BJ (cell line): ENCODE results near the gene LDLRAD4. TPM values are rescaled to one million over a fixed set of nuclear protein-coding genes. Genes with fewer than 3 reads are reported as not detected.

Experiments
- CTCF ChIA-PET: fragments of 350-600 bp; formaldehyde crosslinking; extraction: SDS; loops from one replicate; lab custom pipeline; 2021; ENCODE audit warnings: antibody characterized with exemption, inconsistent platforms; lab: Yijun Ruan, JAX
- POLR2A ChIA-PET: fragments of 300-600 bp; sonication (Branson Sonifier 250); formaldehyde crosslinking; extraction: SDS; loops from one replicate; lab custom pipeline; 2021; ENCODE audit warnings: antibody characterized with exemption; lab: Charles Lee
- DNase-seq: peaks from one replicate; pipeline ENCODE4 v3.0.0-alpha.2; 2011; ENCODE audit warnings: low read depth
- H3K27me3 ChIP-seq: 2 replicates; pipeline ENCODE4 v1.6.0; 2011; ENCODE audit warnings: low read length; ENCODE audit not compliant: control insufficient read depth, insufficient read depth
- H3K36me3 ChIP-seq: 2 replicates; pipeline ENCODE4 v1.5.1; 2011; ENCODE audit warnings: low read length; ENCODE audit not compliant: control insufficient read depth, insufficient read depth
- H3K4me3 ChIP-seq: 2 replicates; pipeline ENCODE4 v1.5.1; 2011; ENCODE audit warnings: low read depth, mild to moderate bottlenecking, control low read depth, low read length
- CTCF ChIP-seq: IDR thresholded peaks from 2 replicates; pipeline ENCODE4 v1.5.1; 2011; ENCODE audit warnings: low read depth, mild to moderate bottlenecking, control low read depth, inconsistent platforms, low read length, moderate library complexity; ENCODE audit not compliant: insufficient read depth
- polyA plus RNA-seq: library from polyadenylated mRNA; depleted of rRNA; stranded (reverse); fragments of >200 nt; gene quantifications from 2 replicates; pipeline ENCODE4 v1.2.3, GENCODE V29; 2011

LDLRAD4 gene
- polyA plus RNA-seq, 1 experiment = not detected

GRCh38 chr18:13265911-13266217, 47.3 kb downstream of the LDLRAD4 start:
- DNase-seq = no peak
- no peak for TF ChIP-seq CTCF
- Histone ChIP-seq H3K4me3 (no peak overlapping the region), H3K27me3 (no peaks in the 10 kb centered on the region), H3K36me3 (no peaks in the 10 kb centered on the region)
- CTCF ChIA-PET = interaction anchor here (1.1 kb wide), 1 partner anchor 12 kb away, joined by 3 read pairs; no protein-coding TSS in a partner anchor
- POLR2A ChIA-PET = no interaction called here

- H3K27me3 ChIP-seq = no peaks in the 10 kb centered on the region
- no peak overlapping the region for H3K4me3 ChIP-seq
- ChIA-PET POLR2A (no interaction called here), CTCF (interaction anchor here (1.1 kb wide), 1 partner anchor 13 kb away, joined by 3 read pairs; no protein-coding TSS in a partner anchor)
- no peaks in the 10 kb centered on the region for H3K36me3 ChIP-seq
- no peak for DNase-seq
- TF ChIP-seq CTCF = no peak
Measured at GRCh38 chr18:13266218-13267100, 47.9 kb downstream of the LDLRAD4 start.

GRCh38 chr18:13267431-13267873, 48.9 kb downstream of the LDLRAD4 start:
- CTCF ChIA-PET = no interaction called here
- no peak for DNase-seq
- POLR2A ChIA-PET = no interaction called here

GRCh38 chr18:13268158-13269012, 49.8 kb downstream of the LDLRAD4 start:
- POLR2A ChIA-PET = no interaction called here
- no peak for DNase-seq
- Histone ChIP-seq H3K4me3 (no peak overlapping the region), H3K27me3 (no peaks in the 10 kb centered on the region), H3K36me3 (no peaks in the 10 kb centered on the region)
- TF ChIP-seq CTCF = no peak
- CTCF ChIA-PET = no interaction called here

More at GRCh38 chr18:13267431-13267873, 48.9 kb downstream of the LDLRAD4 start:
- no peaks in the 10 kb centered on the region for H3K36me3 ChIP-seq
- no peak overlapping the region for H3K4me3 ChIP-seq
- TF ChIP-seq CTCF = no peak
- no peaks in the 10 kb centered on the region for H3K27me3 ChIP-seq

DNA sequence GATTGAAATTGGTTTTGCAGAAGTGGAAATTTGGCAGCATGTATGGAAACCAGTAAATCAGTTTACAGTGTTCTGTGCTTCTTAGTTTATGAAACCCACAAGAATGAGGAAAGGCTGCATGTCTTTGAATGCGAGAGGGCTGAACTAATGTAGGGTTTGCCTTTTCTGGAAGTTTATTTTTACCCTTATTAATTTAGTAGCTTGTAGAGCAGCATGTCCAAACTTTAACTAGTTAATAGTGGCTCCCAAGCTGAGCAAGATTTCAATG, 50.4 kb downstream of the LDLRAD4 start:
- TF ChIP-seq CTCF = no peak
- Histone ChIP-seq H3K36me3 (no peaks in the 10 kb centered on the region), H3K27me3 (no peaks in the 10 kb centered on the region), H3K4me3 (no peak overlapping the region)
- ChIA-PET CTCF (no interaction called here), POLR2A (no interaction called here)
- no peak for DNase-seq
